ENCODE data around the gene PCDHA1. TPM values are rescaled to one million over a fixed set of nuclear protein-coding genes. Genes with fewer than 3 reads are reported as not detected.
A peak's percentile ranks its signal among the peaks of the same experiment; 100 is the strongest.

The PCDHA1 gene
- total and polyA plus RNA-seq, 2 experiments from 2014 or later, result 0.81 to 1.6 TPM

GRCh38 chr5:140870221-140871201, 84.6 kb downstream of the PCDHA1 start:
- Mint-ChIP-seq H3K27me3 (ENCODE audit: insufficient read depth, low read depth, poor library complexity) (no peaks in the 10 kb centered on the region), H3K9me3 (peaks cover 22% of the 10 kb centered on the region; the same call in 2 of the 3 replicates), H3K4me1 (peaks cover 18% of the 10 kb centered on the region), H3K36me3 (ENCODE audit: low read depth) (peaks cover 36% of the 10 kb centered on the region), H3K27ac (no peak overlapping the region), H3K4me3 (no peak overlapping the region; the same call in 2 of the 3 replicates)
- Histone ChIP-seq H3K9me2 (ENCODE audit: insufficient read depth) (no peaks in the 10 kb centered on the region), H3K4me2 (no peak overlapping the region), H3K79me2 (replicated peaks; ENCODE audit: insufficient read depth) (peaks cover 29% of the 10 kb centered on the region), H3F3A (replicated peaks; ENCODE audit: low read depth) (no peaks in the 10 kb centered on the region), H3K27me3 (ENCODE audit: insufficient read depth) (no peaks in the 10 kb centered on the region), H3K36me3 (ENCODE audit: insufficient read depth) (no peaks in the 10 kb centered on the region; the same call in 1 of the 2 replicates), H3K27ac (ENCODE audit: low read depth) (no peak overlapping the region), H2AFZ (no peak overlapping the region), H3K4me3 (no peak overlapping the region), H4K20me1 (replicated peaks; ENCODE audit: insufficient read depth) (no peaks in the 10 kb centered on the region; the same call in 1 of the 2 replicates), H3K4me1 (ENCODE audit: insufficient read depth) (peaks cover 15% of the 10 kb centered on the region; the same call in 1 of the 2 replicates)
- ATAC-seq (no peak), DNase-seq (ENCODE audit: low spot score) (no peak)
- TF ChIP-seq POLR2AphosphoS5 (IDR thresholded peaks at IDR 0.05; ENCODE audit: low read depth) (no peak), EZH2phosphoT487 (IDR thresholded peaks at IDR 0.05; ENCODE audit: unreplicated experiment) (no peak), REST (IDR thresholded peaks at IDR 0.05; ENCODE audit: unreplicated experiment) (peak; percentile 59), CTCF (conservative IDR thresholded peaks at IDR 0.05; ENCODE audit: low read depth in 2 of 2) (no peak)
